GM13977 (cell line): Measurements from ENCODE around the gene SLC10A3.

Experiments
- DNase-seq: peaks from one replicate; pipeline ENCODE4 v3.0.0; 2012; ENCODE audit warnings: low spot score
- CTCF ChIP-seq: IDR thresholded peaks from 2 replicates; pipeline ENCODE4 v1.5.1; 2012; ENCODE audit warnings: mild to moderate bottlenecking, control low read depth; ENCODE audit not compliant: insufficient read depth; ENCODE audit errors: extremely low read depth, missing control alignments
- in situ Hi-C: fragments of 300-500 bp; cut with MboI; formaldehyde crosslinking; loops from one replicate; pipeline ENCODE4 v1.12.0; 2022; ENCODE audit warnings: low sequenced_read_pairs, low pct_unique_long_range_greater_than_20kb, mixed read lengths, inconsistent platforms; ENCODE audit not compliant: unreplicated experiment

The SLC10A3 gene

GRCh38 chrX:154484255-154485149, 5.9 kb downstream of the SLC10A3 start:
- in situ Hi-C loops = no loop called here
- no peak for DNase-seq
- TF ChIP-seq CTCF = no peak

- in situ Hi-C loops = no loop called here
- DNase-seq = no peak
- no peak for TF ChIP-seq CTCF
Measured at GRCh38 chrX:154483325-154483724, 7.1 kb downstream of the SLC10A3 start.

DNA sequence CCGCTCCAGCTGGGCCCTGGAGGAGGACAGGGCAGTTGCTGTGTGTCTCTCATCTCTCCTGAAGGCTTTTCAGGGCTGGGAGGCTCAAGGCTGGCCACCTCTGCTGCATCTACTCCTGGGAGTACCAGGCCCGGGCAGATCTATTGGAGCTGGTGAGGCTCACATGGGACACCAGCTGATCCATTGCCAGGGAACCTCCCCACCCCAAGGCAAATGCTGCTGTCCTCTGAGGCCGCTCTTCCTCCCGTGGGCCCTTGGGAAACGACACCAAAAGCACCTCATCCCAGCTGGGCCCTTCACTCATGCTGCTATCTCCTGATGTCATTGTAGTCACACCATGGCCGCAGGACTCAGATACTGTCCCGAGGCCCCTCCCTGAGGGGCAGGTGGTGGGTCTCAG, 7.6 kb downstream of the SLC10A3 start:
- TF ChIP-seq CTCF = no peak
- in situ Hi-C loops = no loop called here

DNA sequence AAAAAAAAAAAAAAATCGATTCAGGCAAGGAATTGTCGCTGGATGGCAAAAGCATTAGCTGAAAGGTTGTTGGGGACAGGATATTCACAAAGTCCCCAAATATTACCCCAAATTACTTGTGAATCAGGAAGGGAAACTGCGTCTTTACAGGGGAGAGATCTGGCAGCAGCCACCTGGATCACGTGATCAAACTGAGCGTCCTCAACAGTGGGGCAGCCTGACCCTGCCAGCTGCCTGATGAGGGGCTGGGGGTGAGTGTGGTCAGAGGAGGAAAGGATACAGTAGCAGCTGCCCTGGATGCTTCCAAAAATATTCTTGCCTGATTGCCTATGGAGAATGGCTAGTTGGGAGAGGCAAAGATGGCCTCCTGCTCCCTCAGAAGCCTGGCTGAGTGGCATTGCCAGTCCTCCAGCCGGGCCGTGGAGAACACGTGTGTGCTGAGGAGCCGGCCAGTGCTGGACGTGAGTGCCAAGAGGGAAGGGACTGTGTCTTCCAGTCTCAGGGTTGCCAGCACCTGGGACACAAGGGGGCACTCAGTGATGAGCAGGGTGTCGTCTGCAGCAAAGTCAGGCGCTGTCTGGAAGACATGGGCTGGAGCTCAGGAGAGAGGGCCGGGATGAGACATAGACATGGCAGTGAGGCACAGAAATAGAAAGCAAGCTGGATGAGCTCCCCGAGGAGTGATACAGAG, 8.4 kb downstream of the SLC10A3 start:
- no peak for DNase-seq
- in situ Hi-C loops = no loop called here
- no peak for TF ChIP-seq CTCF

More for the DNA sequence above, 7.6 kb downstream of the SLC10A3 start:
- DNase-seq = no peak

- in situ Hi-C loops = no loop called here
- DNase-seq = no peak
- TF ChIP-seq CTCF = no peak
Measured at GRCh38 chrX:154481195-154481594, 9.2 kb downstream of the SLC10A3 start.

GRCh38 chrX:154478728-154479622, 11.5 kb downstream of the SLC10A3 start, which contains the start of gene LAGE3:
Gene LAGE3 (minus strand): TSS chrX:154479281. CDS start chrX:154478915, 366 bp downstream.
- no peak for TF ChIP-seq CTCF
- DNase-seq = peak; percentile 94
- in situ Hi-C loops = no loop called here
